Frontal cortex (tissue), 4 donors: ENCODE measurements around the gene MYORG. TPM values are rescaled to one million over a fixed set of nuclear protein-coding genes. Genes with fewer than 3 reads are reported as not detected.
"Not testable (repeated sequence)": the region's sequence is repeated elsewhere in the genome, so short reads cannot be mapped to it uniquely, and the experiment has no call there.

ENCODE experiments used
- DNase-seq, 2 donors: peaks; one replicate each; pipeline ENCODE4 v3.0.0; 2012; ENCODE audit warnings: low spot score in 2 of 2
- FAIRE-seq: peaks from 2 replicates; lab custom pipeline; 2012; peaks lifted over from hg19 to GRCh38; lab: Jason Lieb, UNC
- total RNA-seq: library from RNA; depleted of rRNA; stranded (reverse); fragments of >200 nt; gene quantifications from one replicate; pipeline ENCODE4 v1.2.3, GENCODE V29; 2014
- donor health status: control.
- donor health status: control.
- donor health status: control.

MYORG gene
- total RNA-seq, 1 donor from 2014 or later, result 2.4 TPM

DNA sequence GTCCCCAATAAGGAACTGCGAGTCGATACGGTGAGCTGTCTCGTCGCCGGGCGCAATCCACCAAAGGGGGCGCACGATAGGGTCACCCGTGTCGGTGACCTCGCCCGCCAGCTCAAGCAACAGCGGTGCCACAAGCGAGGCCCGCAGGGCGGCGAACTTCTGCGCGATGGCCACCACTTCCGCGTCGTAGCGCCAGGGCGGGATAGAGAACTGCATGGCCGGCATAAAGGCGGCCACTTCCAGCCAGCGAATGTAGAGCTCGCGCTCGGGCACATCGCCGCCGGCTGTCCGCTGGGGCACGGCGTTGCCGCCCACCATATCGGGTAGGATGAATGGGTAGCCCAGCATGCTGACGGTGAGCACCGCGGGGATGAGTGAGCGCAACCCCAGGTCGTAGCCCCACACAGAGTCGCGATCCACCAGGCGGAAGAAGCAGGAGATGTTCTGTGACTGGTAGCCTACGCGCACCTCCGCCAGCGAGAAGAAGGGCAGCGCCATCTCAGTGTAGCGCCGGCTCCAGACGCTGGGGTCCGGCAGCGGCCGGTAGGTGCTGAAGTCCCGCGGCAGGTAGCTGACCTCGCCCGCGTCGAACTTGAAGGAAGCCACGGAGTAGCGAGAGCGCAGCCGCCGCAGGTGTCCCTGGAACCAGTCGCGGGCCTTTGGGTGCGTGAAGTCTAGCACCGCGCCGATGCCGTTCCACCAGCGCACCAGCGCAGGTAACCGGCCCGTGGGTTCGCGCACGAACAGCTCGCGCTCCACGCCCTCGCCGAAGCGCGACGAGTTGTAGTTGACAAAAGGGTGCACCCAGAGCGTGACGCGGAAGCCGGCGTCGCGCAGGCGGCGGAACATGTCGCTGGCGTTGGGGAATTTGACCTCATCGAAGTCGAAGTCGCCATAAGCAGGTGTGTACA lies 5.5 kb downstream of the MYORG start:
- FAIRE-seq (no peak), DNase-seq (no peak)

DNA sequence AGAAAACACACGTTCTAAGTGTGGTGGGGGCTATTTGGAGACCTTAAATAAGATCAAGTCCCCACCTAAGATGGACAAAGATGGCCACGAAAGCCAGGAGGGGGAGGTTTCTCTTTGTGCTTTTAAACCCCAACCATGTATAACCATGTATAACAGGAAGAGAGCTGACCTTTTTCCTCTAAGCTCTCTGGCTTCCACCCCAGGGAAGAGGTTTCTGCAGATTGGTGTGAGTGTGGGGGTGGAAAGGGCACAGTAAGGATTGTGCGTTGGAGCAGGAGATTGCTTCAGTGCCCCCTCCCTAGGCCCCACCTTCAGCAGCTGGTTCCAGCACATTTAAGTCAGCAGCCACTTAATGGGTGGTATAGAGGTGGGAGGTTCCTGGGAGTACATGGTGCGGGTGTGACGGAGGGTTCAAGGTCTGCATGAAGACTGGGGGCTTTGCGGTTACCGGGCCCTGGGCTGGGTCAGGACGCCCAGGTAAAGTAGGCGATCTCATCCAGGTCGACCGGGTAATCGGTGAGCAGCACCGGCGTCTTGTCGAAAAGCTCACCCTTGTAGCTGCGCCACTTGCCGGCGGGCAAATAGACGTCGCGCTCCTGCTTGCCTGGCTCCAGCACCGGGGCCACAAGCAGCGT lies 6.2 kb downstream of the MYORG start:
- FAIRE-seq (no peak), DNase-seq (no peak)

DNA sequence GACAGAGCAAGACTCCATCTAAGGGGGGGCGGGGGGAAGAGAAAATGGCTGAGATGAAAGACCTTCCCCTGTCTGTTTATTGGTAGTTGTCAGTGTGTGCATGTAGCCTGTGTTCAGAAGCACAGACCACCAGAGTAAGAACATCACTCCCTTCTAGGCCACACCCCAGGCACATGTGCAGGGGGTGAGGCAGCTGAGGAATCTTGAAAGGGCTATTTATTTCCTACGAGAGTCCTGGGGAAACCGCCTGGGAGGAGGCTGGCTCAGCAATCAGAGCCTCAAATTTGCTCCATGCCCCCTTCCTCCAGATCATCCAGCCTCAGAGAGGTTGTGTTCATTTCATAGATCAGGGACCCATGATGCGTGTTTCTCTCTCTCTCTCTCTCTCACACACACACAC lies 7.1 kb downstream of the MYORG start:
- FAIRE-seq, result no peak
- no peak for DNase-seq

DNA sequence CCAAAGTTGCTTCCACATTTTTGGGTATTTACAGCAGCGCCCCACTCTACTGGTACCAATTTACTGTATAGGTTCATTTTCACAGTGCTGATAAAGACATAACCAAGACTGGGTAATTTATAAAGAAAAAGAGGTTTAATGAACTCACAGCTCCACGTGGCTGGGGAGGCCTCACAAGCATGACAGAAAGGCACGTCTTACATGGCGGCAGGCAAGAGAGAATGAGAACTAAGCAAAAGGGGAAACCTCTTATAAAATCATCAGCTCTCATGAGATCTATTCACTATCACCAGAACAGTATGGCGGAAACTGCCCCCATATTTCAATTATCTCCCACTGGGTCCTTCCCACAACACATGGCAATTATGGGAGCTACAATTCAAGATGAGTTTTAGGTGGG lies 7.9 kb downstream of the MYORG start:
- DNase-seq, FAIRE-seq: not testable (repeated sequence)

DNA sequence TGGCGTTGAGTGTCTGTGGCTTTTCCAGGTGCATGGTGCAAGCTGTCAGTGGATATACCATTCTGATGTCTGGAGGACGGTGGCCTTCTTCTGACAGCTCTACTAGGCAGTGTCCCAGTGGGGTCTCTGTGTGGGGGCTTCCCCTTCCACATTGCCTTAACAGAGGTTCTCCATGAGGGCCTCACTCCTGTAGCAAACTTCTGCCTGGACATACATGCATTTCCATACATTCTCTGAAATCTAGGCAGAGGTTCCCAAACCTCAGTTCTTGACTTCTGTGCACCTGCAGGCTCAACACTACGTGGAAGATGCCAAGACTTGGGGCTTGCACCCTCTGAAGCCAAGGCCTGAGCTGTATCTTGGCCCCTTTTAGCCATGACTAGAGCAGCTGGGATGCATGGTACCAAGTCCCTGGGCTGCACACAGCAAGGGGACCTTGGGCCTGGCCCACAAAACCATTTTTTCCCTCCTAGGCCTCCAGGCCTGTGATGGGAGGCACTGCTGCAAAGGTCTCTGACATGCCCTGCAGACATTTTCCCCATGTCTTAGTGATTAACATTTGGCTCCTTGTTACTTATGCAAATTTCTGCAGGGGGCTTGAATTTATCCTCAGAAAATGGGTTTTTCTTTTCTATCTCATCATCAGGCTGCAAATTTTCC lies 8.8 kb downstream of the MYORG start:
- DNase-seq, FAIRE-seq: not testable (repeated sequence)

DNA sequence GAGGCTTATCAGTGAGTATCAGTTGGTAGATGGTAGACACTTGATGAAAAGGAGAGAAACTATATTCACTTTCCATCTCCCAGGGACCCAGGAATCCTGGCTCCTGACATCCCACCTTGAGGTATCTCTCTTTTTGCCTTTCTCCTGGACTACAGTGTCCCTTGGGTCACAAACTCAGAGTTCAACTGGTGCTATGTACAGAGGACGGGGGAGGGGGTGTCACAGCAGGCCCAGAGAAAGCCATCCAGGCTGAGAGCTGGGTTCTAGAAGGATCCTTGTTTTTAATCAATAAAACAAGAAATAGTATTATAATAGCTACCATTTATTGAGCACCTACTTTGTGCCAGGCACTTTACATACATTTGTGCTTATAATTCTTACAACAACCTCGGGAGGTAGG lies 10.3 kb downstream of the MYORG start:
- no peak for DNase-seq
- no peak for FAIRE-seq

DNA sequence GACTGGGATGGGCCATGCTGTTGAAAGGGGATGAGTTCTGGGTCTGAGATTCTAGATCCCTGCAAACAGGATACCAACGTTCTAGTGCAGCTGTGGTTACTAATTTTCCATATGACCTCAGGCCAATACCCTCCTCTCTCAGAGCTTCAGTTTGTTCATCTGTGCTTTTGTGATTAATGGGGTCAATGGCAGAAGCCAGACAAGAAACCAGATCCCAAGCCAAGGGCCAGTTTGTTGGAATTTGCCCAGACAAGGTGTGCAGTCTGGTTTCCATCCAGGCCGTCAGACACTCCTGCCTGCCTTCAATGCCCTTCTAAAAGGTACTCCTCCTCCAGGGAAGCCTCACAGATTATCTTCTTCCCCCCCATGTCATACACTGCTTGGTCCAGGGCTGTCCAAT lies 11.4 kb downstream of the MYORG start:
- FAIRE-seq (no peak), DNase-seq (no peak)

DNA sequence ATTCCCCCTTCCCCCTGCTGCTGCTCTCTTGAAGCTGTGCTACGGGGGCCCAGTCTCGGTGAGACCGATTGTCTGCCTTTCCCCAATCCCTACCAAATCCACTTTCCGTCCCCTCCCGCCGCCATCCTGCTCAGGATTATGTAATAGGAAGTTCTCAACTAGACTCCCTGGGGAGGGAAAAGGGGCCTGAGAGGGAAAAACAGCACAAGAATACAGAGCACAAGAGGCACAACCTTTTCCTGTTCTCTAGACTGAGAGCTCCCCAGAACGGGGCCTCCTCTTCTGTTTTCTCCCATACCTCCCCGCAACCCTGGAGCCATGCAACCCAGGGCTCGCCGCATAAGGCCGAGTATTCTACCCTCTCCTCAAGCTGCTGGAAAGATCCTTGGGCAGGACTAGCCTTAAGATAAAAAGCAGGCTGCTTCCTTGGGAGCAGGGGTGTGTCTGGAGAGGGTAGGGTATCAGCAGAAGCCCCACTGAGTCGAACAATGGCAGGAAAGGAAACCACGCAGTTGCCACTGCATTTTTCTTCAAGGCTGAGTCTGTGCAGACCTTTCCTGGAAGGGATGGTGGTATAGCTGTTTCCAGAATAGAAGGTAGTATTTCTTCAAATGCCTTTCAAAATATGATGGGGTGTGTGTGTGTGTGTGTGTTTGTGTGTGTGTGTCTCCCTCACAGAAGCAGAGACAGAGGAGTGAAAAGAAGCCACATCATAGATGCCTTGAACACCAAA lies 12.9 kb downstream of the MYORG start:
- DNase-seq (no peak), FAIRE-seq (no peak)

DNA sequence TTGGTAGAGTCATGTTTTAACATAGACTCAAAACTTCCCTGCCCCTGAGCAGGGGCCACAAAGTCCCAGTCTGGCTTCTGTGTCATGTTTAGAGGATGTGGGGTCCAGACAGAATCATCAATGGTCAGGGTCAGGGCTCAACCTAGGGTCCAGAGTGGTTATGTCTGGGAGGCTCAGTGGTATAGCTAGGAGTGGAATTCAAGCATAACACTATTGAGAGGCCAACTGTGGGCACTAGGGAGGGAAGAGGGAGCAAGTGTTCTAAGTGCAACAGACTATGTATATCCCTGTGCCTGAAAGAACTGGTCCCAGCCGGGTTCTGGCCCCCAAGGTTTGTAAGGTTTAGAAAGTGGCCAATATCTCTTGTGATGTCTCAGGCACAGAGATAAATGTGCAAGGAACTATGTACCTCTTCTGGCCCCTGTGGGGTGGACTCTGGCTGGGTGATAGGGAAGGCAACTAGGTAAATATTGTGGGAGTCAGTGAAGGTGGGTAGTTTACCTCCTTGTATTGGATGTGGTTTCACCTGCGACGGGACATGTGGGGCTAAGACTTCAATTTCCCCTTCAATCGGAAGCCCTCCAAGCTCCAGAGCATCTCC lies 14.0 kb downstream of the MYORG start:
- DNase-seq (no peak), FAIRE-seq (no peak)

DNA sequence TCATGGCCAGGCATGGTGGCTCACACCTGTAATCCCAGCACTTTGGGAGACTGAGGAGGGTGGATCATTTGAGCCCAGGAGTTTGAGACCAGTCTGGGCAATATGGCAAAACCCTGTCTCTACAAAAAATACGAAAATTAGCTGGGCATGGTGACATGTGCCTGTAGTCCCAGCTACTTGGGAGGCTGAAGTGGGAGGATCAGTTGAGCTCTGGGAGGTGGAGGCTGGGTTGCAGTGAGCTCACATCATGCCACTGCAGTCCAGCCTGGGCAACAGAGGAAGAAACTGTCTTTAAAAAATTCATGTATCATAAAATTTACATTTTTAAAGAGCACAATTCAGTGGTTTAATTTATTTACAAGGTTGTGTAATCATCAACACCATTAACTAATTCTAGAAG lies 23.7 kb downstream of the MYORG start:
- FAIRE-seq, DNase-seq: not testable (repeated sequence)

DNA sequence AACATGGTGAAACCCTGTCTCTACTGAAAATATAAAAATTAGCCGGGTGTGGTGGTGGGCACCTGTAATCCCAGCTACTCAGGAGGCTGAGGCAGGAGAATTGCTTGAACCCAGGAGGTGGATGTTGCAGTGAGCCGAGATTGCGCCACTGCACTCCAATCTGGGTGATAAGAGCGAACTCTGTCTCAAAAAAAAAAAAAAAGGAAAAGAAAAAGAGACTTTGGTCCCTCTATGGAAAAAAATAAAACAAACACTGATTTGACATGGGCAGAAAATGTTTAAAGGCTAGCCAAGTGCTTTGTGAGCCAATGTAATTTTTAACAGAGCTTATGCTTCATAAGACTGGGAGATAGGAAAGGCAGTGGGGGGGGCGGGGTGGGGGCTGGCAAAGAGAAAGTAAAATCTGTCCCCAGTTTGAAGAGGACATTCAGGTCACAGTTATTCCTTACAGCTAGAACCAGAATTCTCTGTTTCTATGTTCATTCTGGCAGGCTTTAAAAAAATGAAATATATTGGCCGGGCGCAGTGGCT lies 24.5 kb downstream of the MYORG start:
- not testable (repeated sequence) for FAIRE-seq, DNase-seq

DNA sequence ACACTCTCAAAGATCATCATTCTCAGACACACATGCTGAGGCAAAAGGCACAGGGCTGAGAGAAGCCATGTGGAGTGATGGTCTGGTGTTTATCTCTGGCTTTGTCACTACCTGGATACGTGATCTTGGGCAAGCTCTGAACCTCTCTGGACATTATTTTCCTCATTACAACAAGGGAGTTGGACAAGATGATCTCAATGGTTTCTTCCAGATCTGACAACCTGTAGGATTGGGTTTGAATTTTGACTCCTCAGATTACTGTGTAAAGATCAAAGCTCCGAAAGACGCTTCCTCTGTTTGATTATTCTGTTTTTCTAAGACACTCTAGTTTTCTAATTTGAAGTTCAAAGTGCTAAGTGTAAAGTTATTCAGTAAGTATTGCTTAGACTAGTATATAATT lies 27.4 kb downstream of the MYORG start:
- DNase-seq (no peak), FAIRE-seq (no peak)

DNA sequence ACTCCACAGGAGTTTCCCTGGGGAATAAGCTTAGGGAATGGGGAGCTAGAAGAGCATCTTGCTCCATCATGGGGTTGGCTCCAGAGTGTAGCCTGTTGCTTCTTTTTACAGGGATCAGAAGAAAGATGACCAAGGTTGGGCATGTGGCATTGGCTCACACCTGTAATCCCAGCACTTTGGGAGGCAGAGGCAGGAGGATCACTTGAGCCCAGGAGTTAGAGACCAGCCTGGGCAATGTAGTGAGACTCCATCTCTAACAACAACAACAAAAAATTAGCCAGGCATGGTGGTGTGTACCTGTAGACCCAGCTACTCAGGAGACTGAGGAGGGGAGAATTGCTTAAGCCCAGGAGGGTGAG lies 28.9 kb downstream of the MYORG start:
- no peak for FAIRE-seq
- no peak for DNase-seq

DNA sequence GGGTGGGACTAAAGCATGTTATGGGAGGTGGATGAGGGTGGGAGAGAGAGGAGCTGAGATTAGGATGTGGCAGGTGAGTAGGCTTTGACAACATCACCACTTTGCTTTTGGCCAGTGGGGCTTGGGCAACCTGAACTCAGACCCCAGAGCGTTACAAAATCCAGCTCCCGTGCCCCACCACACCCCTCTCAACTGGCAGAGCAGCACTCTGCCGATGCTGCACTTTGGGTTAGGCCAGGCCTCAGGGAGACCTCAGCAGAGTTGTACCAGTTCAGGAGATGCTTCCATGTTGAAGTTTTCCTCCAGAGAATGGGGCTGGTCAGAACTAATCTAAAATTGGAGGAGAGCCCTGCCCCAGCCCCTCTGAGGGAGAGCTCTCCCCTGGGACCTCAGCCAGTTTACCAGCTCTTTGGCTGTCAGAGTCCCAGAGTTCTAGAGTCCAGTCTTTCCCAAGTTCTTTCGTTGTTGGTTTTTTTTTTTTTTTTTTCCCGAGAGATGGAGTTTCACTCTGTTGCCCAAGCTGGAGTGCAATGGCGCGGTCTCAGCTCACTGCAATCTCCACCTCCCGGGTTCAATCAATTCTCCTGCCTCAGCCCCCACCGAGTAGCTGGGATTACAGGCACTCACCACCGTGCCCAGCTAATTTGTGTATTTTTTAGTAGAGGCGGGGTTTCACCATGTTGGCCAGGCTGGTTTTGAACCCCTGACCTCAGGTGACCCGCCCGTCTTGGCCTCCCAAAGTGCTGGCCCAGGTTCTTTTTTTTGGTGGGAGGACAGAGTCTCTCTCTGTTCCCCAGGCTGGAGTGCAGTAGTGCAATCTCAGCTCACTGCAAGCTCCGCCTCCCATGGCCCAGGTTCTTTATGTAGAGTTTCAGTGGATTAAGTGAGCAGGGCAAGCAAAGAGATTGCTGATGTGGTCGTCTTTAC lies 29.6 kb downstream of the MYORG start:
- FAIRE-seq (no peak), DNase-seq (no peak)

DNA sequence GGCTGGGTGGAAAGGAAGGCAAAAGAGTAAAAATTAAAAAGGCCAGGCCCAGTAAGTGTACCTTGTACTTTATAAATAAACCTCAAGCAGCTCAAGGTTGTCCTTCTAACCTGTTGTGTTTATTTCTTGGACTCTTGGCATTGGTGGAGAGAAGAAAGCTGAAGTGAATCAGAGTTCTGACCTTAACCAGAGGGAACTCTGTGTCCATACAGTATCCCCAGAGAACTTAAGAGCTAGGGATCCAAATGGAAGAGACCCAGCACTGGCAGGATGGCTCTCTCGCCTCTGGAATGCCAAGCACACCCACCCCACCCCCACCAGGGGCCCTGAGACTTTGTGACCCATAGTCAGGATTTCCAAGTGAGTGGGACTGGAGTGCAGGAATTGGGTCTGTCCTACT lies 33.1 kb downstream of the MYORG start:
- DNase-seq (no peak), FAIRE-seq (no peak)

DNA sequence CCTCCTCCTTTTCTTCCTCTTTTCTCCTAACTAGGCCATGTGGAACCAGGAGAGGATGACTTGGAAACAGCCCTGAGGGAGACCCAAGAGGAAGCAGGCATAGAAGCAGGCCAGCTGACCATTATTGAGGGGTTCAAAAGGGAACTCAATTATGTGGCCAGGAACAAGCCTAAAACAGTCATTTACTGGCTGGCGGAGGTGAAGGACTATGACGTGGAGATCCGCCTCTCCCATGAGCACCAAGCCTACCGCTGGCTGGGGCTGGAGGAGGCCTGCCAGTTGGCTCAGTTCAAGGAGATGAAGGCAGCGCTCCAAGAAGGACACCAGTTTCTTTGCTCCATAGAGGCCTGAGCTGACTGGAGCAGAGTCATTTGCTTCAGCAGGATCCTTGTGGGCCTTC lies 33.6 kb downstream of the MYORG start:
- no peak for FAIRE-seq
- no peak for DNase-seq

DNA sequence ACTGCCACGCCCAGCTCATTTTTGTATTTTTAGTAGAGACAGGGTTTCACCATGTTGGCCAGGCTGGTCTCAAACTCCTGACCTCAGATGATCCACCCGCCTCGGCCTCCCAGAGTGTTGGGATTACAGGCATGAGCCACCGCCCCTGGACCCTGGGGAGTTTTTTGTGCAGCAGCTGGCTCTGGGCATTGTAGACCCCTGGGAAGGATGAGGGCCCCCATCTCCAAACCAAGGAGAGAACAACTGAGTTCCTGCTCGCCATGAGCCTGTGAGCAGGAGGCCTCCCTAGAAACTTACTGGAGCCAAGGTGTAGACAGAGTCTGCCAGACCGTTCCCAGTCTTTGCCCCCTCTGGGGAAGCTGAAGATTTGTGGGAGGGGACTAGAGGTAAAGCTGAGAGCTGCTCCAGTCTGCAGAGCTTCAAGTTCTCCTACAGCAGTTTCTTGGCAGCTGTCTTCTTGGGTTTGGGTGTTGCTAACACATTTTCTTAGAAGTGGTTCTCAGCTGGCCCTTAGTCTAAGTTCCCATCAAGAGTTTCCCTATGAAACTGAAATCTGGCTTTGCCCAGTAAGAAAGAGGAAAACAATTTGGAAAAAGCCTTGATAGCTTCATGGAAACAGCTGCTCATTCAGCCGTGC lies 34.9 kb downstream of the MYORG start:
- FAIRE-seq (no peak), DNase-seq (no peak)
